ENCODE data around the gene DZIP1. TPM values are rescaled to one million over a fixed set of nuclear protein-coding genes. Genes with fewer than 3 reads are reported as not detected.

Gene DZIP1
- total and polyA plus RNA-seq, 2 of the 13 experiments (the other 11 are each of a cell fraction or from before 2014, with no cell fraction given) = 11.0 to 36.7 TPM

DNA sequence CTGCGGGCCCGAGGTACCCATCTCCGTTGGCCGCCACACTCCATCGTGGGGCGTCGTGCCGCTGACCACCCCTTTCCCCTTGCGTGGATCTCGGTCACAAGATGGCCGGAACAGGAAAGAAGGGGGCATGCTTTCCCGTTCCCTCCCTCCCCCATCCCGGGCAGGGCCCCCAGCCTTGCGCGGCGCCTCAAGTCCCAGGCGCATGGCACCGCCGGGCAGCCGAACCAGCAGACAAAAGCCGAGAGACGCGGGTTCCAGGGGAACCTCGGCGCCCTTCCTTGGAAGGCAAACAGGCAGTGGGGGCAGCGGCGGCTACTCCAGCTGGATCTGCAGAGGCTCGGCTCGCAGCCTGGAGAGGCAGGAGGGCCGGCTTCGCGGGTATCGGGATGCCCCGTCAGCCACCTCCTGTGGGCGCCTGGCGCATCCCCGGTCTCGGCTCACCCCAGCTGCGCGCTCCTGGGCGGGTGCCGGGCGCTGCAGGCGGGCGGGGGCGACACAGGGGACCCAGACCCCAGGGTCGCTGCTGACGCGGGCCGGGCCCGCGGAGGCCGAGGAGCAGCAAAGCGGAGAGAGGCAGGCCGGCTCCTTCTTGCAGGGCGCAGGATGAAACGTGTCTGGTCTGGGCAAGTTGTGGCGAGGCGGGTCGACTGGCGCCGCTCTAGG, 439 bp downstream of the DZIP1 start (continued):
- no peak for TF ChIP-seq GTF3A (CRISPR knock-in tag; conservative IDR thresholded peaks at IDR 0.05)
- TF ChIP-seq SIX4 (CRISPR knock-in tag; IDR thresholded peaks at IDR 0.05) = no peak
- 0 out of 2 replicates have a peak, but pooled peaks have one; percentile 2 for TF ChIP-seq REPIN1 (CRISPR knock-in tag; IDR thresholded peaks at IDR 0.05; ENCODE audit: borderline replicate concordance, low read depth)
- no peak for TF ChIP-seq SRSF1 (optimal IDR thresholded peaks at IDR 0.05; ENCODE audit: low read depth, low read length)
- no peak for TF ChIP-seq ZNF773 (CRISPR knock-in tag; IDR thresholded peaks at IDR 0.05; ENCODE audit: borderline replicate concordance)
- TF ChIP-seq ZNF761 (CRISPR knock-in tag; conservative IDR thresholded peaks at IDR 0.05) = no peak
- TF ChIP-seq, protein P1, sequence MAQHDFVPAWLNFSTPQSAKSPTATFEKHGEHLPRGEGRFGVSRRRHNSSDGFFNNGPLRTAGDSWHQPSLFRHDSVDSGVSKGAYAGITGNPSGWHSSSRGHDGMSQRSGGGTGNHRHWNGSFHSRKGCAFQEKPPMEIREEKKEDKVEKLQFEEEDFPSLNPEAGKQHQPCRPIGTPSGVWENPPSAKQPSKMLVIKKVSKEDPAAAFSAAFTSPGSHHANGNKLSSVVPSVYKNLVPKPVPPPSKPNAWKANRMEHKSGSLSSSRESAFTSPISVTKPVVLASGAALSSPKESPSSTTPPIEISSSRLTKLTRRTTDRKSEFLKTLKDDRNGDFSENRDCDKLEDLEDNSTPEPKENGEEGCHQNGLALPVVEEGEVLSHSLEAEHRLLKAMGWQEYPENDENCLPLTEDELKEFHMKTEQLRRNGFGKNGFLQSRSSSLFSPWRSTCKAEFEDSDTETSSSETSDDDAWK (CRISPR knock-in tag; IDR thresholded peaks at IDR 0.05) = no peak
- TF ChIP-seq, protein P2, sequence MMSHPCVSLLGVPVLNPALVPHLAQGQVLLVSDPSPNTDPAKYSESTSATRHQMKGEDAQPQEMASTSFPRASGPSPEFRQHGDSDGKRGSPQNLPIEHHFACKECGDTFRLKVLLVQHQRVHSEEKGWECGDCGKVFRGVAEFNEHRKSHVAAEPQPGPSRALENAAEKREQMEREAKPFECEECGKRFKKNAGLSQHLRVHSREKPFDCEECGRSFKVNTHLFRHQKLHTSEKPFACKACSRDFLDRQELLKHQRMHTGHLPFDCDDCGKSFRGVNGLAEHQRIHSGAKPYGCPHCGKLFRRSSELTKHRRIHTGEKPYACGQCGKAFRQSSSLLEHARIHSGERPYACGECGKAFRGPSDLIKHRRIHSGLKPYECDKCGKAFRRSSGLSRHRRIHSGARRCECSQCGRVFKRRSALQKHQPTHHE (CRISPR knock-in tag; IDR thresholded peaks at IDR 0.05; ENCODE audit: borderline replicate concordance) = no peak
- no peak for TF ChIP-seq ZNF274 (CRISPR knock-in tag; IDR thresholded peaks at IDR 0.05)
- TF ChIP-seq WIZ (CRISPR knock-in tag; IDR thresholded peaks at IDR 0.05) = no peak
- TF ChIP-seq ZNF530 (CRISPR knock-in tag; IDR thresholded peaks at IDR 0.05; ENCODE audit: low read depth) = 0 out of 2 replicates have a peak, but pooled peaks have one; percentile 16
- TF ChIP-seq ZMYM3 (CRISPR knock-in tag; IDR thresholded peaks at IDR 0.05) = 0 out of 2 replicates have a peak, but pooled peaks have one; percentile 24
- TF ChIP-seq ZNF605 (CRISPR knock-in tag; IDR thresholded peaks at IDR 0.05) = no peak
- TF ChIP-seq MAFF (IDR thresholded peaks at IDR 0.05; ENCODE audit: low read depth, low read length) = no peak
- no peak for TF ChIP-seq ZNF556 (CRISPR knock-in tag; IDR thresholded peaks at IDR 0.05; ENCODE audit: borderline replicate concordance)
- no peak for TF ChIP-seq IKZF1 (IDR thresholded peaks at IDR 0.05)
- TF ChIP-seq, protein P3, sequence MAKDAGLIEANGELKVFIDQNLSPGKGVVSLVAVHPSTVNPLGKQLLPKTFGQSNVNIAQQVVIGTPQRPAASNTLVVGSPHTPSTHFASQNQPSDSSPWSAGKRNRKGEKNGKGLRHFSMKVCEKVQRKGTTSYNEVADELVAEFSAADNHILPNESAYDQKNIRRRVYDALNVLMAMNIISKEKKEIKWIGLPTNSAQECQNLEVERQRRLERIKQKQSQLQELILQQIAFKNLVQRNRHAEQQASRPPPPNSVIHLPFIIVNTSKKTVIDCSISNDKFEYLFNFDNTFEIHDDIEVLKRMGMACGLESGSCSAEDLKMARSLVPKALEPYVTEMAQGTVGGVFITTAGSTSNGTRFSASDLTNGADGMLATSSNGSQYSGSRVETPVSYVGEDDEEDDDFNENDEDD (CRISPR knock-in tag; IDR thresholded peaks at IDR 0.05; ENCODE audit: borderline replicate concordance) = peak; percentile 14; the same call in 1 of the 2 replicates
- TF ChIP-seq HOXD1 (CRISPR knock-in tag; IDR thresholded peaks at IDR 0.05) = no peak
- TF ChIP-seq NR2F6 (IDR thresholded peaks at IDR 0.05) = no peak
- no peak for TF ChIP-seq NR2F6 (CRISPR knock-in tag; IDR thresholded peaks at IDR 0.05)
- no peak for TF ChIP-seq ZNF101 (CRISPR knock-in tag; IDR thresholded peaks at IDR 0.05; ENCODE audit: borderline replicate concordance, low read depth)
- no peak for TF ChIP-seq TBX3 (IDR thresholded peaks at IDR 0.05; ENCODE audit: borderline replicate concordance)
- TF ChIP-seq ZNF44 (CRISPR knock-in tag; IDR thresholded peaks at IDR 0.05) = no peak
- TF ChIP-seq, protein P4, sequence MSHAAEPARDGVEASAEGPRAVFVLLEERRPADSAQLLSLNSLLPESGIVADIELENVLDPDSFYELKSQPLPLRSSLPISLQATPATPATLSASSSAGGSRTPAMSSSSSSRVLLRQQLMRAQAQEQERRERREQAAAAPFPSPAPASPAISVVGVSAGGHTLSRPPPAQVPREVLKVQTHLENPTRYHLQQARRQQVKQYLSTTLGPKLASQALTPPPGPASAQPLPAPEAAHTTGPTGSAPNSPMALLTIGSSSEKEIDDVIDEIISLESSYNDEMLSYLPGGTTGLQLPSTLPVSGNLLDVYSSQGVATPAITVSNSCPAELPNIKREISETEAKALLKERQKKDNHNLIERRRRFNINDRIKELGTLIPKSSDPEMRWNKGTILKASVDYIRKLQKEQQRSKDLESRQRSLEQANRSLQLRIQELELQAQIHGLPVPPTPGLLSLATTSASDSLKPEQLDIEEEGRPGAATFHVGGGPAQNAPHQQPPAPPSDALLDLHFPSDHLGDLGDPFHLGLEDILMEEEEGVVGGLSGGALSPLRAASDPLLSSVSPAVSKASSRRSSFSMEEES (CRISPR knock-in tag; IDR thresholded peaks at IDR 0.05) = 0 out of 2 replicates have a peak, but pooled peaks have one; percentile 21
- TF ChIP-seq ZNF772 (CRISPR knock-in tag; IDR thresholded peaks at IDR 0.05) = no peak
- no peak for TF ChIP-seq FLYWCH1 (CRISPR knock-in tag; IDR thresholded peaks at IDR 0.05)
- TF ChIP-seq HNRNPLL (IDR thresholded peaks at IDR 0.05; ENCODE audit: low read depth, low read length, poor library complexity, severe bottlenecking) = no peak
- TF ChIP-seq ARNT2 (CRISPR knock-in tag; IDR thresholded peaks at IDR 0.05; ENCODE audit: low read depth) = no peak

Data from HepG2 (cell line).